Right ventricle myocardium inferior (tissue), 1 donor: Measurements from ENCODE around the gene CALD1. TPM values are rescaled to one million over a fixed set of nuclear protein-coding genes. Genes with fewer than 3 reads are reported as not detected.
A peak's percentile ranks its signal among the peaks of the same experiment; 100 is the strongest.

Experiments used
- ATAC-seq: fragments of 200-7000 bp; cut with Tn5 transposase; one replicate; pipeline ENCODE4 v1.9.1; 2020; ENCODE audit warnings: mild to moderate bottlenecking, moderate library complexity
- DNase-seq: peaks from one replicate; pipeline ENCODE4 v3.0.0; 2021; ENCODE audit errors: missing footprints
- intact Hi-C: fragments of 100-400 bp; cut with DNase I; formaldehyde crosslinking; loops from one replicate; pipeline ENCODE4 v1.11.0; 2022
- total RNA-seq: library from RNA; stranded (reverse); fragmentation: NEBNext Ultra II Directional; extraction: Animal tissue kit (Norgen Biotek cat#: 25700); gene quantifications from one replicate; pipeline ENCODE4 v1.2.1, GENCODE V29; 2021
- donor health status: DM: no; HTN: yes; CAD: no; lungs with severe emphysema.

Gene CALD1
- total RNA-seq, 1 donor from 2014 or later = 99.1 TPM

DNA sequence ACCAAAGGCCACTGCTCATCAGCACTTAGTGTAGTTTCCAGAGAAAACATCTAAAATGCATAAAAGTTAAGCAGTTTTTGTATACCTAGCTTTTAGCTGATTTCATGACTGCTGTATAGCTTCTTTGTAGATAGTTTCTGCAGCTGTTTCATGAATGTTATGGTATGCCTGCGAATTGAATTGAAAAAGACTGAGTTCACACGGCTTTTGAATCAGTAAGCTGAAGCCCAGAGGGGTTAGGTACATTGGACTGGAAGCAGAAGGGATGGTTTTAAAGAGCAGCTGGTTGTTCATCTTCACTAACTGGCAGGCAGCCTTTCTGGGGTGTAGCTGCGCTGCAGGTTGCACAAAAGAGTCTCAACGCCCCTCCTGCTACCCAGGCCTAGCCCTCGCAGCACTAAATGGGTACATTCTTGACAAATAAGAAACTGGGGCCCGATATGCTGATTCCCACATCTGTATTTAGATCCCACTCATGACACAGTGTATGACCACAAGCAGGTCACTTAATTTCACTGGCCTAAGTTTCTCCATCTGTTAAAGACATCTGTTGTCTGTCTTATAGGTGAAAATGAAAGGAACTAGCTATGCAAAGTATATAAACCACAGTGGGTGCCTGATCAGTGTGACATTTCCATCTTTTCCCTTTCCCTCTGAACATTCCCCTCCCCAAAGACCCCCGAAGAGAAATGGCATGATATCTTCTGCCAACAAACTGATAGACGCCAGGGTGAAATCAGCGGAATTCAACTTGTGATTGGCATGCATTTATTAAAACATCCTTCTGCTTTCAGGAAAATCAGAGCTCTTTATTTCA lies 120.9 kb downstream of the CALD1 start:
- DNase-seq = no peak
- intact Hi-C loops = no loop called here
- no peak for ATAC-seq

DNA sequence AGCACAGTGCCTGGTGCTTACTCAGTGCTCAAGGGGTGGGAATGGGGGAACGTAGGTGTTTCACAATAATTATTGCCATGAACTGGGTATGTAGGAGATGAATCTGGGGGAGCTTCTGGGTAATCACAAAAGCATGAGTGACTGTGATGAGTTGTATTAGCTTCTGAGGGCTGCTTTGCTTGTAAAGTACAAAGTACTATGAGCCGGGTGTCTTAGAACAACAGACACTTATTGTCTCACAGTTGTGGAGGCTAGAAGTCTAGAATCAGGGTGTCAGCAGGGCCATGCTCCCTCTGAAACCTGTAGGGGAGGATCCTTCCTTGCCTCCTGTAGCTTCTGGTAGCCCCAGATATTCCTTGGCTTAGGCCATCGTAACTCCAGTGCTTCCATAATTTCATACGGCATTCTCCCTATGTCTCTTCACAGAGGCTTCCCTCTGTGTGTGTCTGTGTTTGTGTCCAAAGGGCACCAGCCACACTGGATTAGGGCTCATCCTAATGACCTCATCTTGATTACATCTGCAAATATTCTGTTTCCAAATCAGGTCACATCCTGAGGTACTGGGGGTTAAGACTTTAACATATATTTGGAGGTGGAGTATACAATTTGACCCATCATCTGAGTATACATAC lies 122.1 kb downstream of the CALD1 start:
- DNase-seq (no peak), ATAC-seq (no peak)
- intact Hi-C loops = no loop called here

DNA sequence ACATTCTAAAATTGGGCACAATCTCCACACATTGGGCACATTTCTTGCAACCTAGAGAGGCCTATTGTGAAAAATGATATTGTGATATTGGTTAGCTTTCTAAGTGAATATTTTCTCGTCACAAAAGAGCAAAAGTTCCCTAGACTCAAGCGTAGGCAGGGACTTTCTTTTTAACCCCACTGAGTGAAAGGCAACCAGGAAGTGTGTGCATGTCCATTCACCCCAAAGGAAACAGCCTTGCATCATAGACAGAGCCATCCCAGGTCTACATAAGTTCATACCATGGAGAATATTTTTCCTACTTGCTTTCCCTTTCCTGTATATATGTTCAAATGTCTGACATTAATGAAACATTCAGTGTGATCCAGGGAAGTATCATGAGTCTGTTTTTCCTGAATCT lies 122.6 kb downstream of the CALD1 start:
- intact Hi-C loops = no loop called here
- DNase-seq = no peak
- no peak for ATAC-seq

DNA sequence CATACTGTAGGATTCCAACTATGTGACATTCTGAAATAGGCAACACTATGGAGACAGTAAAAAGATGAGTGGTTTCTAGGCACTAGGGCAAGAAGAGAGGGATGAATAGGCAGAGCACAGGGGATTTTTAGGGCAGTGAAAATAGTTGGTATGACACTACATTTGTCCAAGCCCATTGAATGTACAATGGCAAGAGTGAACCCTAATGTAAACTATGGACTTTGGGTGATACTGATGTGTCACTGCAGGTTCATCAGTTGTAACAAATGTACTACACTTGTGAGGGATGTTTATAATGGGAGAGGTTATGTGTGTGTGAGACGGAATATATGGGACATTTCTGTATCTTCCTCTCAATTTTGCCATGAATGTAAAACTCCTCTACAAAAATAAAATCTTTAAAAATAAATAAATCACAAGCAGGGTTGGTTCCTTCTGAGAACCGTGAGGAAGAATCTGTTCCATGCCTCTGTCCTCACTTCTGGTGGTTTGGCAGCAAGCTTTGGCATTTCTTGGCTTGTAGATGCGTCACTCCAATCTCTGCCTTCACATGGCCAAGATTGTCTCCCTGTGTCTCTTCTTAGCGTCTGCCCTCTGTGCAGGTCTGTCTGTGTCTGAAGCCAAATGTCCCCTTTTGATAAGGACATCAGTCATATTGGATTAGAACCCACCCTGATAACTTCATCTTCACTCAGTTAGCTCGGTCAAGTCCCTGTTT lies 123.8 kb downstream of the CALD1 start:
- no peak for DNase-seq
- intact Hi-C loops = no loop called here
- no peak for ATAC-seq

DNA sequence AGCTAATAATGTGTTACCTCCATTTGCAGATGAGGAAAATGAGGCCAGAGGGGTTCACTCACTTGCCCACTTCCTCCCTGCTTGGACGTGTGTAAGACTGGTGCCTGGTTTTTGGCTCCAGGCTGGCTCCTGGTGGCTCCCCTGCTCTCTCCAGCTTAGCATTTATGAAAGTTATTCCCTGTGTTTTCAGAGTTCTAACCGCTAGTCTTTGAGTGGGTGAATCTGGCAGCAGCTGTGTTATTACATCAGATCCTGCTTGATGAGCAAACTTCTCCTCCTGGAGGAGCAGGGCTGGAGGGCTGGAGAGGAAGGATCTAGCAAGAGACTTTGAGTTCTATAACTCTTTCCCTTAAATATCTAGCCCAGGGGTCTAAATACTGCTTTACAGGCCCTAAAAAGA lies 125.9 kb downstream of the CALD1 start:
- DNase-seq = peak; percentile 30
- ATAC-seq = peak; percentile 87
- intact Hi-C loops = no loop called here

DNA sequence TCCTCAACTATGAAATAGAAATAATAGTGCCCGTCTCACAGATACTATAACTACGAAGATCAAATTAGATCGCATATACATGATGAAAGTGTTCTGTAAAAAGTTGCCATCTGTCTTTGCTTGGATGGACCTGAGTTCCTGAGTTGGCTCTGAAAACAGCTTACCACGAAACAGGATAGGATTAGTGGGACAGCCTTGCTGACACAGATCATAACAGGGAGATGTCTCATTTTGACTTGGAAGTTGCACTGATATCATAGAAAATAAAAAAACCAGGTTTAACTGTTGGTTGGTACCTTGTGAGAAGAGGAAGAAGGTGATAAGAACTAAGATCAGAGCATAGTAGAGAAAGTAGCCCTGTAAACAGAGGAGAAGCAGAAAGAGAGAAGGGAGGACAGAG lies 127.6 kb downstream of the CALD1 start:
- DNase-seq (no peak), ATAC-seq (no peak)
- intact Hi-C loops = no loop called here

DNA sequence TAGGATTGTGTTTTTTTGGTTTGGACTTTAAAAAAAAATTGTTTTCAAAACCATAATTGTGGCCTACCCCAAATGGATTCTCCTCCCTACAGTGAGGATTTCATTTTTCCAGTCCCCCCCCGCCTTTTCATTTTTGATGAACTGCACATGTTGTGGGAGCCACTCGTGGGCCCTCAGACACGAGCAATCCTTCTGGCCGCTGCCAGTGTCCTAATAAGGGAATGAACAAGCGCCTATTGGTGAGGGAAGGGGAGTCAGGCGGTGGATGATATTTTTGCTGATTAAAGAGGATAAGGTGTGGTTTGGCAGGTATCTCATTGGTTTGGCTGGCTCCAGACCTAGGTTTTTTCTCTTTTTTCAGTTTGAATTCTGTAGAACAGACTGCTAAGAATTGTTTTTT lies 128.2 kb downstream of the CALD1 start:
- intact Hi-C loops = no loop called here
- no peak for ATAC-seq
- no peak for DNase-seq

DNA sequence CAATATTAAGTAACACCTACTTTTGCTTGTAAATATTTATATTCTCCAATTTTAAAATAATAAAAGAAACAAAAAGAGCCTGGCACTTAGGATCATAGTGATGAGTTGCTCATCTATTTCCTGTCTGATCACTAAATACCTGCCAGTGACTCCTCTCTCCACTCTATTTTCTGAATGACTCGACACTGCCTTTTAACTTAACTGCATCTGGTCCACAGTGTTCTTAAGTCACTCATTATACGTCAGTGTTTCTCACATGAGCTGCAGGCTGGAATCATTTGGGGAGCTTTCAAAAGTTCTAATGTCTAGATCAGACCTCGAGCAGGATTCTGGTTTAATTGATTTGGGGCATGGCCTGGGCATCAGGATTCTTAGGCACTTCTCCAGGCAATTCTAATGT lies 128.9 kb downstream of the CALD1 start:
- intact Hi-C loops = no loop called here
- no peak for ATAC-seq

DNA sequence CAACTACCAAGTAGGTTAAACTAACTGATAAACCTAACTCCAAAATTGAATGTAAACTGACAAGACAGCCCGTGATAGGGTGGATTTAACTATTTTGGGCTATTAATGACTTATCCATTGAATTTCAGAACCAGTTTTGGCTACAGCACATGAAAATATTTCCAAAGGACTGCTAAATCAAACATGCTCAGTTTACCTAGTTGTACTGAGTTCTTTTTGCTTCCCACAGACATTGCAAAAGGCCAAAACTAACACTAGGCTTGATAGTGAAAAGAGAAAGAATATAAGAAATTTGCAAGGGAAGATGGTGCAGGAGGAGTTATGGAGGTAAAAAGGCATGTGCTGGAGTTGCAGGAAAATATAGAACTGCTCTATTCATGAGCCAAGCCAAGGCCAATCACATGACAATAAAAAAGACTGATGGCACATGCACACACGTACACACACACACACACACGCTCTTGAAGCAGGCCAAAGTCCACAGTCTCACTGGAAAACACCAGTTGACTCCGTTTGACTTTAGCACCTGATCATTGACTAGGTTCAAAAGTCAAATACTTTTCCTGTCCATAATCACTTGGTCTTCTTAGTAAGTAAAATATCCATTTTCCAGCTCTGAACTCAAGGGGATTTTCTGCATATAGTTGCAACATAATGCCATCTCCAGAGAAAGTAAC lies 130.9 kb downstream of the CALD1 start:
- intact Hi-C loops = no loop called here
- DNase-seq = no peak

More for the DNA sequence above, 128.9 kb downstream of the CALD1 start:
- no peak for DNase-seq

DNA sequence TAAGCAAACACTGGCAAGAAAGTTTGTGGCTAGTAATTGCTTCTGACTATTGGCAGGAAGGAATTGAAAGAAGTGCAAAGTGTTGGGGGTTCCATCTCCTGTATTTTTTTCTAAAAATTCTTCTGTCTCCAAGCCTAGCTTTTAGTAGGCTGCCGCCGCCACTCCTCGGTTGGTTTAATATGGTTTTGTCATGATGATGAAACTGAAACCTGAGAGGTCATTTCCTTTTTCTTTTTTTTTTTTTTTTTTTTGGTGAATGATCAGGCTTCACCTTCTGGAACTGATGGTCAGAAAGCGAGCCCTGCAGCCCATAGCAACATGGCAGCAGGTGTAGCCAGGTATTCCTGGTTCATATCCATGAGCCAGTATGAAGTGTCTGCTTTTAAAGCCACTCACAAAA lies 131.5 kb downstream of the CALD1 start:
- ATAC-seq (no peak), DNase-seq (no peak)
- intact Hi-C loops = no loop called here

More for the DNA sequence above, 130.9 kb downstream of the CALD1 start:
- no peak for ATAC-seq

DNA sequence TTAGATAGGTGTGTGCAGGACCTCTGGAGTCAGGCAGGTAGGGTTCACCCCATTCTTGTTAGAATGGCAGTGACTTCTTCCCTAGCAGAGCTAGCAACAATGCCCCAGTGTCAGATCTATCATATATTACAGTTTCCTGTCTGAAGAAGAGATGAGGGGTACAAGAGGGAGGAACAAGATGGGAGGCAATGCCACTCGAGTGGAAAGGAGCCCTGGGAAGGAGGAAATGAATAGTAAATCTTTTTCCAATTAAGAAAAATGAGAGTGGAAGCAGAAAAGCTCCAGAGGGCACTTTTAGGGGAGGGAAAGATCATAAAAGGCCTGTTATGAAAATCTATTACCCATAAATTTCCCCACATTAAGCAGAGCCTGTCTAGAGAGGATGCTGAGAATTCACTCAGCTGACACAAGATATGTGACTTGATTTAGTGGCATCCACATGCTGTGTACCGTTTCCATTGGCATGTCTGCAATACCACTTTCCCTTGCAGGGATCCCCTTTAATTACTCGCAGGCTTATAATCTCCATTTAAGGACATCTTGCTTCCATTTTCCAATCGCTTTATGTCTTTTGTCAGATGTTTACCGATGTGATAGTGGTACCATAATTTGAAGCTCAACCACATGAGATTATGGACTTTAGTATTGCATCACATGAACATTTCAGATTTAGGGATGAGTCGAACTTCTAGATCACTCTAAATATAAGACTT lies 136.9 kb downstream of the CALD1 start:
- intact Hi-C loops = no loop called here
- ATAC-seq (no peak), DNase-seq (no peak)

DNA sequence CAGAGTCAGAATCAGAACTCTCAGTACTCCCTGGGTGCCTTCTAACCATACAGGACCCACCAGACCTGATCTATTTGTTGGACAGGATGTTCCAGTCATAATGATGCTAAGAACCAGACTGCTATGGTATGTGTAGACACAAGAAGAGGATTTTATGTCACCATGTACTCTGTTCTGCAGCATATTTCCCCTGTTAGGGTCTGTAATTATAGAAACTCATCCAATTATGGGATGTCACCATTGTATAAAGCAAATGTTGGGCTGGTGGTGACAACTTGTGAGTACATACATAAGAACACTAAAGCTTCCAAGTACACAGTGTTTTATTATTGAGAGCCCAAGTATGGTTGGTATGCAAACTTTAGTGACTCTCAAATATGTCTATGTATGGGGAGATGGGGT lies 139.8 kb downstream of the CALD1 start:
- intact Hi-C loops = no loop called here
- ATAC-seq (peak; percentile 56), DNase-seq (no peak)

DNA sequence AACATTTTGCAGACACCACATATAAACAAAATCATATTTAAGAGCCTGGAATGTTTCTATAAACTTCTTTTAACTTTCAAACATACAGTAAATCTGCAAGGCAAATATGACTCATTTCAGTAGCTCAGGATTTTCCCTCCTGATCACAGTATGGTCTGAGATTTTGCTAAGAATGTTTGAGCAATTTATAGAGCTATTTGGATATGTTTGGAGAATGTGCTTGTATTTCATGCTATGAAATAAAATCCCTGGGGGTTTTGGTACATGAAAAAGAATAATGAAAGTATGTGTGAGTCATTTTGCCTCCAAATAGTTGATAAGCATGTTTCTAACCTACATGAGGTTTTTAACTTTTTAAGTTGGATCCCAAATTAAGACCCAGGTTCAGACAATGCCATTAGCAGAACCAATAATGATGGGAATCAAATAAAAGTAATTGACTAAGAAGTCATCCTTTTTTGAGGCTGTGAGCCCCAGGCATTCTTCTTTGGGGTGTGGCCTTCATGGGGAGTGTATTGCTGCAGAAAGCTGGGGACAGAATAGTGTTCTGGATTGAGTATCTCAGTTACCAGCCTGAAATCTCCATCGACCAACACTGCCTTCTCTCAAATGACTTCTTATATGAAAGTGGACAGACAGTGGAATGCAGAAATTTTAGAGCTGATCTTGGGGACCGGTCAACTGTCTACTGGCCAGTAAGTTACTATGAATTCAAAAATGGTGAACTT lies 140.8 kb downstream of the CALD1 start:
- intact Hi-C loops = no loop called here
- ATAC-seq (no peak), DNase-seq (no peak)

DNA sequence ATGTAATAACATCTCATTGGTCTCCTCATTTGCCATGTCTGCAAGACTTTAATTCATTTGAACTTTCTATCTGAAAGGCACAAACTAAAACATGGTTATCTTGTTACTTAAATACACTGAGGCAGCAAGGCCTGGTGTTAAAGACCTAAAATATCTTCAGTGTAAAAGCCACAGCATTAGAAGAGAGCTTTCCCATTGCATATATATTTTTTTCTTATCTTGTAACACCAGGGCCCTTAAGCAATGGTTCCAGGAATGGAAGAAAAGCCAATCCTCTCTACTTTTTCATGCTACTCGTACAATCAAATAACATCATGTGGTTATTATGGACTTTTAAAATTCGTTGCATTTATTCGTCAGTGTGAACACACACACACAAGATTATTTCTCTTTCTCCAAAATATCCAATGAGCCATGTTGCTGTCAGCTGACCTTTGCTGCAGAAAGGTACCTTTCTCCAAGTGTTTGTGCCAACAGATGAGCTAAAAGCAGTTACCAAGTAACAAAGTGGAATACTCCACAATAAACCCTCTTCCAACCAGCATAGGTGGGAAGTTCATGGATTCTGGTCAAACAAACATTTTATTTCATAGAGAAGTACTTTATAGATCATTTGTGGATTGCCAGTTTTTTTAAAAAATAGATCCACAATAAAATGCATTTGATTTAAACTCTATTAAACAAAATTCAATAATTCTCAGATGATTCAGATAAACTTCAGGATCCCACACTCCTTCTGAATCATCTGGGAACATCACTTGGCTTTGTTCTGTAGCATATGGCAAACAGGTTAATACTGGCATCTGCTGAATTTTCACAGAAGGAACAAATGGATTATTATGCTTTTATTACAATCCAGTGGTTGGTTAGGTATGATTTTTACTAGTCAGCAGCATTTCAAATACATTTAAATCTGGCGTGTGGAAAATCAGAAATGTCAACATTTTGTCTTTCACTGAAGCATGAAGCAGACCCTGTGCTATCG lies 143.6 kb downstream of the CALD1 start:
- DNase-seq (no peak), ATAC-seq (no peak)
- intact Hi-C loops = no loop called here

DNA sequence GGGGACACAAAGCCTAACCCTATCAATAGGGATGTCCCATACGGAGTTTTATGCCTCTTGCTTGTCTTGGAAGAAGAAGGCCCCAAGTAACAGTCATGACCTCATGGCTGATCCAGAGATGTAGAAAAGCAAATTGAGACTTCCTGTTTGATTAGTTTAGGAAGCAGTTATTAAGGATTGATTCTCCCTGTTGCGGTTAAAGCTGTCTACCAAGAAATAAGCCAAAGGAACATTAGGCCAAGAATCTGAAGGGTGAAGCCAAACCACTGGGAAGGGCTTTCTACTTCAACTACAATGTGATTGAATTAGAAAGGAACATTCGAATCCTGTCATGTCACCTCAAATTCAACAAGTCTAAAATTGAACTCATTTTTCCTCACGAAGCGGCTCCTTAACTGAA lies 146.3 kb downstream of the CALD1 start:
- DNase-seq (no peak), ATAC-seq (no peak)
- intact Hi-C loops = no loop called here

DNA sequence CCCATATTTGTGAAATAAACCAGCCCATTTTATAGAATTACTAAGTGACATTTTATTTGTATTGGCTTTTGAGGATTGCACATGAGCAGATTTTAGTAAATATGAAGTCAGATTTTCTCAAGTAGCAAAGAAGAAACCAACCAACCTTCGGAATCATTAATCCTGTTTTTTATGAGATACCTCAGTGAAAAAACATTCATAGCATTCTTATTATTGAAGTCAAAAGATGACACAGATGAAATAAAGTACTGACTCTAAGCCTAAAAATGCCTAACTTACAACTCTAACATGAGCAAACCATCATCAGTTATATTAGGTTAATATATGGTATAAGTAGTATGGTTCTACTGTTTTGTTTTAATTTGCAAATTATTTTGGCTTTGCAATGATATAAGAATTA lies 147.0 kb downstream of the CALD1 start:
- ATAC-seq (no peak), DNase-seq (no peak)
- intact Hi-C loops = no loop called here

DNA sequence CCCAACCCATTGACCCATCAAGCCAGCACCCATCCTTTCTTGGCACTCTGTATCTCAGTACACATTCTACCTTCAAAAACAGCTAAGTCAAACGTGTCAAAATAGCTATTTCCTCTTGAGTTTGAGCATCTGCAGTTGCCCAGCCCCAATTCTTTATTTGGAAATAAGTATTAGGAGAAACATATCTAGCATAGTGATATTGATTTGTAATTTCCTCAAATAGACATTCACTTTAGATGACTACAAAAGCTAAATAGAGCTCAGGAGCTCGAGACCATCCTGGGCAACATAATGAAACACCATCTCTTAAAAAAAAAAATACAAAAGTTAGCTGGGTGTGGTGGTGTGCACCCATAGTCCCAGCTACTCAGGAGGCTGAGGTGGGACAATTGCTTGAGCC lies 147.6 kb downstream of the CALD1 start:
- ATAC-seq = no peak
- DNase-seq = no peak
- intact Hi-C loops = no loop called here
